IPS-NIHi11 (cell line): ENCODE results near the gene SYT9.

ENCODE experiments used
- DNase-seq: peaks from one replicate; pipeline ENCODE4 v3.0.0; 2012; ENCODE audit warnings: mixed read lengths, low spot score

Gene SYT9

GRCh38 chr11:7341551-7341950, 89.8 kb downstream of the SYT9 start:
- DNase-seq, result no peak

GRCh38 chr11:7347611-7348431, 96.1 kb downstream of the SYT9 start:
- DNase-seq, result no peak

- DNase-seq, result peak; percentile 36
These were observed 97.0 kb downstream of the SYT9 start for GRCh38 chr11:7348432-7349304.

- DNase-seq, result no peak
These were observed 99.5 kb downstream of the SYT9 start for GRCh38 chr11:7351228-7351627.

- DNase-seq, result peak; percentile 43
These were observed 101.4 kb downstream of the SYT9 start for GRCh38 chr11:7353100-7353499.

GRCh38 chr11:7364660-7365059, 113.0 kb downstream of the SYT9 start:
- no peak for DNase-seq

GRCh38 chr11:7367803-7368202, 116.1 kb downstream of the SYT9 start:
- no peak for DNase-seq

- no peak for DNase-seq
These were observed 124.7 kb downstream of the SYT9 start for GRCh38 chr11:7376386-7376785.

- no peak for DNase-seq
These were observed 130.2 kb downstream of the SYT9 start for GRCh38 chr11:7381937-7382336.

GRCh38 chr11:7383406-7383805, 131.7 kb downstream of the SYT9 start:
- no peak for DNase-seq

- no peak for DNase-seq
These were observed 133.0 kb downstream of the SYT9 start for GRCh38 chr11:7384691-7385090.

GRCh38 chr11:7385532-7385931, 133.8 kb downstream of the SYT9 start:
- no peak for DNase-seq

- peak; percentile 38 for DNase-seq
These were observed 162.5 kb downstream of the SYT9 start for GRCh38 chr11:7413961-7414915.

- DNase-seq, result no peak
These were observed 163.5 kb downstream of the SYT9 start for GRCh38 chr11:7414973-7415817.

GRCh38 chr11:7416080-7416479, 164.4 kb downstream of the SYT9 start:
- DNase-seq, result no peak

- no peak for DNase-seq
These were observed 165.6 kb downstream of the SYT9 start for GRCh38 chr11:7417328-7417727.

- DNase-seq, result no peak
These were observed 166.4 kb downstream of the SYT9 start for GRCh38 chr11:7418061-7418460.

- no peak for DNase-seq
These were observed 167.2 kb downstream of the SYT9 start for GRCh38 chr11:7418906-7419305.

GRCh38 chr11:7421136-7421535, 169.4 kb downstream of the SYT9 start:
- no peak for DNase-seq

GRCh38 chr11:7422544-7423331, 171.0 kb downstream of the SYT9 start:
- DNase-seq, result no peak
